ENCODE results near the gene CASKIN2. TPM values are rescaled to one million over a fixed set of nuclear protein-coding genes. Genes with fewer than 3 reads are reported as not detected.

Gene CASKIN2
- total and polyA plus RNA-seq, 2 donors = 1.0 to 5.4 TPM

GRCh38 chr17:75489511-75489955 lies 25.8 kb downstream of the CASKIN2 start:
- peaks cover 0 to 3% of the 10 kb centered on the region in 2 donors for H3K9me3 ChIP-seq (ENCODE audit: control insufficient read depth in 2 of 2, insufficient read depth in 1 of 2, low read length in 1 of 2)
- no peak for DNase-seq (ENCODE audit: low read depth in 6 of 9, low spot score in 9 of 9)
- peaks cover 14 to 22% of the 10 kb centered on the region in 2 donors for H3K4me1 ChIP-seq (ENCODE audit: control insufficient read depth in 2 of 2, insufficient read depth in 2 of 2, low read length in 2 of 2)
- H3K36me3 ChIP-seq (ENCODE audit: control insufficient read depth in 2 of 2, insufficient read depth in 2 of 2, low read length in 1 of 2) = peaks cover 50 to 70% of the 10 kb centered on the region in 2 donors
- H3K27me3 ChIP-seq (ENCODE audit: control insufficient read depth in 2 of 2, insufficient read depth in 1 of 2, low read length in 1 of 2) = no peaks in the 10 kb centered on the region
- H3K27ac ChIP-seq (ENCODE audit: low read depth in 1 of 2, low read length in 1 of 2) = no peak overlapping the region
- H3K4me3 ChIP-seq (ENCODE audit: low read length in 2 of 2) = no peak overlapping the region
- WGBS = 88% methylated on average over 14 of the region's 14 CpGs

- no peaks in the 10 kb centered on the region for H3K27me3 ChIP-seq (ENCODE audit: control insufficient read depth in 2 of 2, insufficient read depth in 1 of 2, low read length in 1 of 2)
- no peak overlapping the region for H3K27ac ChIP-seq (ENCODE audit: low read depth in 1 of 2, low read length in 1 of 2)
- no peak for DNase-seq (ENCODE audit: low read depth in 6 of 9, low spot score in 9 of 9)
- peaks cover 0 to 3% of the 10 kb centered on the region in 2 donors for H3K9me3 ChIP-seq (ENCODE audit: control insufficient read depth in 2 of 2, insufficient read depth in 1 of 2, low read length in 1 of 2)
- H3K36me3 ChIP-seq (ENCODE audit: control insufficient read depth in 2 of 2, insufficient read depth in 2 of 2, low read length in 1 of 2) = peaks cover 43 to 63% of the 10 kb centered on the region in 2 donors
- H3K4me3 ChIP-seq (ENCODE audit: low read length in 2 of 2) = no peak overlapping the region
- peaks cover 14 to 22% of the 10 kb centered on the region in 2 donors for H3K4me1 ChIP-seq (ENCODE audit: control insufficient read depth in 2 of 2, insufficient read depth in 2 of 2, low read length in 2 of 2)
- 98% methylated on average over 24 of the region's 24 CpGs for WGBS
Observed at GRCh38 chr17:75488693-75489510, 26.4 kb downstream of the CASKIN2 start.

GRCh38 chr17:75487351-75488070 lies 27.8 kb downstream of the CASKIN2 start:
- DNase-seq (ENCODE audit: low read depth in 6 of 9, low spot score in 9 of 9) = peak in 8 of 9 donors; percentile 14 to 79 (median 40)
- H3K4me1 ChIP-seq (ENCODE audit: control insufficient read depth in 2 of 2, insufficient read depth in 2 of 2, low read length in 2 of 2) = peaks cover 14 to 22% of the 10 kb centered on the region in 2 donors
- H3K36me3 ChIP-seq (ENCODE audit: control insufficient read depth in 2 of 2, insufficient read depth in 2 of 2, low read length in 1 of 2) = peaks cover 29 to 49% of the 10 kb centered on the region in 2 donors
- H3K4me3 ChIP-seq (ENCODE audit: low read length in 2 of 2) = no peak overlapping the region
- peak overlapping the region; percentile 78 to 84 for H3K27ac ChIP-seq (ENCODE audit: low read depth in 1 of 2, low read length in 1 of 2)
- H3K27me3 ChIP-seq (ENCODE audit: control insufficient read depth in 2 of 2, insufficient read depth in 1 of 2, low read length in 1 of 2) = no peaks in the 10 kb centered on the region
- peaks cover 0 to 3% of the 10 kb centered on the region in 2 donors for H3K9me3 ChIP-seq (ENCODE audit: control insufficient read depth in 2 of 2, insufficient read depth in 1 of 2, low read length in 1 of 2)
- WGBS = 22% methylated on average over 12 of the region's 12 CpGs

- Histone ChIP-seq H3K36me3 (ENCODE audit: control insufficient read depth in 2 of 2, insufficient read depth in 2 of 2, low read length in 1 of 2) (peaks cover 24 to 44% of the 10 kb centered on the region in 2 donors), H3K4me1 (ENCODE audit: control insufficient read depth in 2 of 2, insufficient read depth in 2 of 2, low read length in 2 of 2) (peaks cover 14 to 22% of the 10 kb centered on the region in 2 donors)
- WGBS = 96% methylated on average over 5 of the region's 5 CpGs
Observed at GRCh38 chr17:75486951-75487350, 28.4 kb downstream of the CASKIN2 start.

GRCh38 chr17:75486151-75486550 lies 29.2 kb downstream of the CASKIN2 start:
- H3K27me3 ChIP-seq (ENCODE audit: control insufficient read depth in 2 of 2, insufficient read depth in 1 of 2, low read length in 1 of 2) = no peaks in the 10 kb centered on the region
- H3K4me3 ChIP-seq (ENCODE audit: low read length in 2 of 2) = no peak overlapping the region
- 96% methylated on average over 14 of the region's 14 CpGs for WGBS
- peaks cover 16 to 36% of the 10 kb centered on the region in 2 donors for H3K36me3 ChIP-seq (ENCODE audit: control insufficient read depth in 2 of 2, insufficient read depth in 2 of 2, low read length in 1 of 2)
- peaks cover 14 to 25% of the 10 kb centered on the region in 2 donors for H3K4me1 ChIP-seq (ENCODE audit: control insufficient read depth in 2 of 2, insufficient read depth in 2 of 2, low read length in 2 of 2)
- peaks cover 0 to 3% of the 10 kb centered on the region in 2 donors for H3K9me3 ChIP-seq (ENCODE audit: control insufficient read depth in 2 of 2, insufficient read depth in 1 of 2, low read length in 1 of 2)
- H3K27ac ChIP-seq (ENCODE audit: low read depth in 1 of 2, low read length in 1 of 2) = no peak overlapping the region
- DNase-seq (ENCODE audit: low read depth in 6 of 9, low spot score in 9 of 9) = no peak

More at GRCh38 chr17:75486951-75487350, 28.4 kb downstream of the CASKIN2 start:
- H3K27ac ChIP-seq (ENCODE audit: low read depth in 1 of 2, low read length in 1 of 2) = peak overlapping the region; percentile 78 to 84
- H3K4me3 ChIP-seq (ENCODE audit: low read length in 2 of 2) = no peak overlapping the region
- peaks cover 0 to 3% of the 10 kb centered on the region in 2 donors for H3K9me3 ChIP-seq (ENCODE audit: control insufficient read depth in 2 of 2, insufficient read depth in 1 of 2, low read length in 1 of 2)
- H3K27me3 ChIP-seq (ENCODE audit: control insufficient read depth in 2 of 2, insufficient read depth in 1 of 2, low read length in 1 of 2) = no peaks in the 10 kb centered on the region
- no peak for DNase-seq (ENCODE audit: low read depth in 6 of 9, low spot score in 9 of 9)

GRCh38 chr17:75485688-75486087 lies 29.6 kb downstream of the CASKIN2 start:
- DNase-seq (ENCODE audit: low read depth in 6 of 9, low spot score in 9 of 9) = no peak
- H3K4me1 ChIP-seq (ENCODE audit: control insufficient read depth in 2 of 2, insufficient read depth in 2 of 2, low read length in 2 of 2) = peaks cover 14 to 25% of the 10 kb centered on the region in 2 donors
- H3K9me3 ChIP-seq (ENCODE audit: control insufficient read depth in 2 of 2, insufficient read depth in 1 of 2, low read length in 1 of 2) = peaks cover 0 to 3% of the 10 kb centered on the region in 2 donors
- peaks cover 11 to 31% of the 10 kb centered on the region in 2 donors for H3K36me3 ChIP-seq (ENCODE audit: control insufficient read depth in 2 of 2, insufficient read depth in 2 of 2, low read length in 1 of 2)
- 97% methylated on average over 12 of the region's 12 CpGs for WGBS
- no peak overlapping the region for H3K4me3 ChIP-seq (ENCODE audit: low read length in 2 of 2)
- no peak overlapping the region for H3K27ac ChIP-seq (ENCODE audit: low read depth in 1 of 2, low read length in 1 of 2)
- no peaks in the 10 kb centered on the region for H3K27me3 ChIP-seq (ENCODE audit: control insufficient read depth in 2 of 2, insufficient read depth in 1 of 2, low read length in 1 of 2)

GRCh38 chr17:75482098-75482942 lies 33.0 kb downstream of the CASKIN2 start:
- Histone ChIP-seq H3K4me3 (ENCODE audit: low read length in 2 of 2) (no peak overlapping the region), H3K9me3 (ENCODE audit: control insufficient read depth in 2 of 2, insufficient read depth in 1 of 2, low read length in 1 of 2) (peaks cover 0 to 3% of the 10 kb centered on the region in 2 donors), H3K36me3 (ENCODE audit: control insufficient read depth in 2 of 2, insufficient read depth in 2 of 2, low read length in 1 of 2) (peaks cover 15 to 33% of the 10 kb centered on the region in 2 donors), H3K27ac (ENCODE audit: low read depth in 1 of 2, low read length in 1 of 2) (no peak overlapping the region), H3K4me1 (ENCODE audit: control insufficient read depth in 2 of 2, insufficient read depth in 2 of 2, low read length in 2 of 2) (peaks cover 6 to 22% of the 10 kb centered on the region in 2 donors), H3K27me3 (ENCODE audit: control insufficient read depth in 2 of 2, insufficient read depth in 1 of 2, low read length in 1 of 2) (no peaks in the 10 kb centered on the region)
- 96% methylated on average over 16 of the region's 16 CpGs for WGBS
- DNase-seq (ENCODE audit: low read depth in 6 of 9, low spot score in 9 of 9) = no peak

GRCh38 chr17:75481194-75482068 lies 33.9 kb downstream of the CASKIN2 start:
- no peak for DNase-seq (ENCODE audit: low read depth in 6 of 9, low spot score in 9 of 9)
- Histone ChIP-seq H3K36me3 (ENCODE audit: control insufficient read depth in 2 of 2, insufficient read depth in 2 of 2, low read length in 1 of 2) (peaks cover 14 to 35% of the 10 kb centered on the region in 2 donors), H3K9me3 (ENCODE audit: control insufficient read depth in 2 of 2, insufficient read depth in 1 of 2, low read length in 1 of 2) (peaks cover 0 to 3% of the 10 kb centered on the region in 2 donors), H3K27ac (ENCODE audit: low read depth in 1 of 2, low read length in 1 of 2) (no peak overlapping the region), H3K4me1 (ENCODE audit: control insufficient read depth in 2 of 2, insufficient read depth in 2 of 2, low read length in 2 of 2) (peaks cover 0 to 19% of the 10 kb centered on the region in 2 donors), H3K4me3 (ENCODE audit: low read length in 2 of 2) (no peak overlapping the region), H3K27me3 (ENCODE audit: control insufficient read depth in 2 of 2, insufficient read depth in 1 of 2, low read length in 1 of 2) (no peaks in the 10 kb centered on the region)
- 96% methylated on average over 13 of the region's 13 CpGs for WGBS

All from thymus (tissue), 11 donors.